Measurements from ENCODE around the gene OSBPL2.

The OSBPL2 gene

DNA sequence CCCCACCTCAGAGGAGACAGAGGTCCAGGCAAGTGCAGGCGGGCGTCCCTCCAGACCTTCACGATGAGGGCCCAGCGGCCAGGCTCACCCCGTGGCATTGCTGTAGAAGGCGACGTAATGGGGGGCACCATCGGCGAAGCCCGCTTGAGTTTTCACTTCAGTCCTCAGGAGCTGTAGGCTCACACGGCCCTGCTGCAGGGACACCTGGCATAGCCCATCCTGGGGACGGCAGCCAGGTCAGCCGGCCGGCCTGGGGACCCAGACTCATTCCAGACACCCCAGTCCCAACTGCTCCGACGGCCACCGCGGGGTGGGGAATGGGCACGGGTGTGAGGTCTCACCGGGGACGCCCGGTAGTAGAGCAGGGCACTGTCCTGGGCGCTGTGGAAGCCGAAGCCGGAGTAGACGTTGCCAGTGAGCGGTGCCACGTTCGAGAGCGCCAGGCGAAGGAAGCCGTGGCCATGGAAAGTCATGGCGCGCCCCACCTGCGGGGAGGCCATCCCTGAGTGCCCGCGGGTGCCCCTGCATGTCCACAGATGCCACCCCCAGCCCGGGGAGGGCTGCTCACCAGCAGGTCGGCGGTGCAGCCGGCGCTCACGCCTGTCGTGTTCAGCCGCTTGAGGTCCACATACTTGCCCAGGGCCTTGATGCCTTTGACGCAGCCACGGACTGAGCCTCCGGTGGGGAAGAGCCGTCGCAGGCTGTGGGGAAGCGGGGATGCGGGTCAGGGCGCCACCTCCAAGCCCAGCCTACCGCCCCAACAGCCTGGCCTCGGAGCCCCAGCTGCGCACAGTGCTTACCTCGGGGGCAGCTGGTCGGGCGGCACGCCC, 73.7 kb downstream of the OSBPL2 start:
- TF ChIP-seq, protein P1, sequence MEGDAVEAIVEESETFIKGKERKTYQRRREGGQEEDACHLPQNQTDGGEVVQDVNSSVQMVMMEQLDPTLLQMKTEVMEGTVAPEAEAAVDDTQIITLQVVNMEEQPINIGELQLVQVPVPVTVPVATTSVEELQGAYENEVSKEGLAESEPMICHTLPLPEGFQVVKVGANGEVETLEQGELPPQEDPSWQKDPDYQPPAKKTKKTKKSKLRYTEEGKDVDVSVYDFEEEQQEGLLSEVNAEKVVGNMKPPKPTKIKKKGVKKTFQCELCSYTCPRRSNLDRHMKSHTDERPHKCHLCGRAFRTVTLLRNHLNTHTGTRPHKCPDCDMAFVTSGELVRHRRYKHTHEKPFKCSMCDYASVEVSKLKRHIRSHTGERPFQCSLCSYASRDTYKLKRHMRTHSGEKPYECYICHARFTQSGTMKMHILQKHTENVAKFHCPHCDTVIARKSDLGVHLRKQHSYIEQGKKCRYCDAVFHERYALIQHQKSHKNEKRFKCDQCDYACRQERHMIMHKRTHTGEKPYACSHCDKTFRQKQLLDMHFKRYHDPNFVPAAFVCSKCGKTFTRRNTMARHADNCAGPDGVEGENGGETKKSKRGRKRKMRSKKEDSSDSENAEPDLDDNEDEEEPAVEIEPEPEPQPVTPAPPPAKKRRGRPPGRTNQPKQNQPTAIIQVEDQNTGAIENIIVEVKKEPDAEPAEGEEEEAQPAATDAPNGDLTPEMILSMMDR (IDR thresholded peaks at IDR 0.05; ENCODE audit: low read length, missing control alignments) = no peak
- no peak for DNase-seq (ENCODE audit: low read depth)
- no peak overlapping the region for H3K4me3 ChIP-seq (replicated peaks; ENCODE audit: low read depth, low read length)

DNA sequence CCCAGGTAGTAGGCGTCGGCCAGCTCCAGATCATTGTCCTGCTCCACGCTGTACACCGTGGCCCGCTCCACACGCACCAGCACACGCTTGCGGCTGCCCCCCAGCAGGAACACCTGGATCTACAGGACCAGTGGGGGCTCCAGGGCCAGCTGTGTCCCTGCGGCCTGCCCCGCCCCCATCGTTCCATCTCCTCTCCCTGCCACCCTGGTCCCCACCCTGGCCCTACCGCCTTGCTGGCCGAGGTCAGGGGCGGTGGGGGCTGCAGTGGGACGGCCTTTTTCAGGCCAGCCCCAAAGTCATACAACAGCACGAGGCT, 74.3 kb downstream of the OSBPL2 start:
- TF ChIP-seq, protein P1 (IDR thresholded peaks at IDR 0.05; ENCODE audit: low read length, missing control alignments) = no peak
- no peak overlapping the region for H3K4me3 ChIP-seq (replicated peaks; ENCODE audit: low read depth, low read length)
- DNase-seq (ENCODE audit: low read depth) = no peak

DNA sequence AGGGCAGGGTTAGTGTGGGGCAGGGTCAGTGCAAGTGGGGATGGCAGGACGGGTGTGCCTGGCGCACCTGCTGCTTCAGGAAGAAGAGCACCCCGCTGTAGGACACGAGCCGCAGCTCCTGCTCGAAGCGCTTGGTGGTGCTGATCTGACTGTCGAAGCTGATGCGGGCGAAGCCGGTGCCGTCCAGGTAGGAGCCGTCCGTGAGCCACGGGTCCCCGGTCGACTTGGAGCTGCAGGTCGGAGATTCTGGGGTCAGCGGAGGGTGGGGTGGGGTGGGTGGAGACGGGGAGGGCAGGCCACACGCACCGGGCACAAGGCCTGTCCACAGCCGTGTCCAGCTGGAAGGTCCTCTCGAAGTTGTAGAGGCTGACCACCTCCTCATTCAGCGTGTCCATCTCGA, 74.7 kb downstream of the OSBPL2 start:
- no peak overlapping the region for H3K4me3 ChIP-seq (replicated peaks; ENCODE audit: low read depth, low read length)
- DNase-seq (ENCODE audit: low read depth) = no peak
- TF ChIP-seq, protein P1 (IDR thresholded peaks at IDR 0.05; ENCODE audit: low read length, missing control alignments) = no peak

DNA sequence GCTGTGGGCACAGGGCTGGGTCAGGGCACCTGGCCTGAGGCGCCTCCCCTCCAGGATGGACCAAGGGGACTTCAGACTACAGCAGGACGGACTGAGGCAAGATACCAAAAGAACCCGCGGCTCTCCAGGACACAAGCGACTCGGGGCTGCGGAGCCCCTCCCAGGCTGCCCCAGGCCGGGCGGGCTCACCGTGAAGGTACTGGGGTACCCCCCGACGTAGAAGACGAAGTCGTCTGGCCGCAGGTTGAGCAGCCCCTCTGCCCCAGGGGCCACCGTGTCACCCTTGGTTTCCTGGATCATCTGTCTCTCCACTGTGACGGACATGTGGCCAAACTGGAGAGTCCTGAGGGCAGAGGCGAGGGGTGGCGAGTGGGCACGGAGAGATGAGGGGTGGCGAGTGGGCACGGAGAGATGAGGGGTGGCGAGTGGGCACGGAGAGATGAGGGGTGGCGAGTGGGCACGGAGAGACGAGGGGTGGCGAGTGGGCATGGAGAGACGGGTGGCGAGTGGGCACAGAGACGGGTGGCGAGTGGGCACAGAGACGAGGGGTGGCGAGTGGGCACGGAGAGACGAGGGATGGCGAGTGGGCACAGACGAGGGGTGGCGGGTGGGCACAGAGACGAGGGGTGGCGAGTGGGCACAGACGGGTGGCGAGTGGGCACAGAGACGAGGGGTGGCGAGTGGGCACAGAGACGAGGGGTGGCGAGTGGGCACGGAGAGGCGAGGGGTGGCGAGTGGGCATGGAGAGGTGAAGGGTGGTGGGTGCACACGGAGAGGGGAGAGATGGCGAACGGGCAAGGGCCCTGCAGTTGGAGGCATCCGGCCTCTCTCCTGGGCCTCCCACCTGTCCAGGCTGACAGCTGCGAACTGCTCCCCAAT, 75.4 kb downstream of the OSBPL2 start:
- H3K4me3 ChIP-seq (replicated peaks; ENCODE audit: low read depth, low read length) = no peak overlapping the region
- no peak for DNase-seq (ENCODE audit: low read depth)
- TF ChIP-seq, protein P1 (IDR thresholded peaks at IDR 0.05; ENCODE audit: low read length, missing control alignments) = no peak

DNA sequence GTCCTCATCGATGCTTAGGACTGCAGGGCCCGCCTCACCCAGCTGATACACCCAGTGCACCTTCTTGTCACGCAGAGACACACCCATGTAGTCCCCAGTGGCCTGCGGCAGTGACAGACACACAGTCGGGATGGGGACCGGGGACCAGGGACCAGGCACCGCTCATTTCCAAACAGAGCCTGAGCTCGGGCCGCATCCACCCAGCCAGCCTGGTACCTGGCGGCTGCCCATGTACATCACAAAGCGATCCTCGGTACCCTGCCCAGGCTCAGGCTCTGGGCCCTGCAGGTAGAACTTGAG, 76.0 kb downstream of the OSBPL2 start:
- DNase-seq (ENCODE audit: low read depth) = no peak
- no peak overlapping the region for H3K4me3 ChIP-seq (replicated peaks; ENCODE audit: low read depth, low read length)
- TF ChIP-seq, protein P1 (IDR thresholded peaks at IDR 0.05; ENCODE audit: low read length, missing control alignments) = no peak

DNA sequence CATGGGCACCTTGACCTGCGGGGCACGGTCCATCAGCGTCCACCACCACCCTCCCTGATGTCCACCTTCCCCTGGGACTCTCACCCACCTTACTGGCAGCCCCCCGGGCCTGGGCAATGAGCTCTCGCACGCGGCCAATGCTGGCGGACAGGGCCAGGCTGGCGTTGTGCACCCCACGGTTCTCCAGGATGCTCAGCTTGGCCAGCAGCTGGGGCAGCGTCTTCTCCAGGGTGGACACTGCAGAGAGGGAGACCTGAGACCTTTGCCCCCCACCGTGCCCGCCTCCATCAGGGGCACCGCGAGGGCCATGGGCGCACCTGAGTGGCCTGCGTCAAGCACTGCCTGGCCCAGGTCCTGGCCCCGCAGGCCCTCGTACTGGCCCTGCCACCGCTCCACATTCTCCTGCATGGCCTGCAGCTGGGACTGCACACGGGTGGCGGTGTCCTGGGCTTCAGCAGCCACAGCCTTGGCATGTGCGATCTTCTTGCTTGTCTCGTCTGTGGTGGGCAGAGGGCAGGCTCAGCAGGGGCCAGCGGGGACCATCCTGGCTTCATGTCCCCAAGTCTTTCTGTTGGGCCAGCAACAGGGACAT, 76.5 kb downstream of the OSBPL2 start:
- DNase-seq (ENCODE audit: low read depth) = no peak
- TF ChIP-seq, protein P1 (IDR thresholded peaks at IDR 0.05; ENCODE audit: low read length, missing control alignments) = no peak
- no peak overlapping the region for H3K4me3 ChIP-seq (replicated peaks; ENCODE audit: low read depth, low read length)
